ENCODE data around the gene ETFB. TPM values are rescaled to one million over a fixed set of nuclear protein-coding genes. Genes with fewer than 3 reads are reported as not detected.

The ETFB gene
- total and polyA plus RNA-seq, 9 of the 15 experiments (the other 6 are each of a cell fraction or from before 2014, with no cell fraction given), result 18.1 to 143 (median 96.1) TPM

DNA sequence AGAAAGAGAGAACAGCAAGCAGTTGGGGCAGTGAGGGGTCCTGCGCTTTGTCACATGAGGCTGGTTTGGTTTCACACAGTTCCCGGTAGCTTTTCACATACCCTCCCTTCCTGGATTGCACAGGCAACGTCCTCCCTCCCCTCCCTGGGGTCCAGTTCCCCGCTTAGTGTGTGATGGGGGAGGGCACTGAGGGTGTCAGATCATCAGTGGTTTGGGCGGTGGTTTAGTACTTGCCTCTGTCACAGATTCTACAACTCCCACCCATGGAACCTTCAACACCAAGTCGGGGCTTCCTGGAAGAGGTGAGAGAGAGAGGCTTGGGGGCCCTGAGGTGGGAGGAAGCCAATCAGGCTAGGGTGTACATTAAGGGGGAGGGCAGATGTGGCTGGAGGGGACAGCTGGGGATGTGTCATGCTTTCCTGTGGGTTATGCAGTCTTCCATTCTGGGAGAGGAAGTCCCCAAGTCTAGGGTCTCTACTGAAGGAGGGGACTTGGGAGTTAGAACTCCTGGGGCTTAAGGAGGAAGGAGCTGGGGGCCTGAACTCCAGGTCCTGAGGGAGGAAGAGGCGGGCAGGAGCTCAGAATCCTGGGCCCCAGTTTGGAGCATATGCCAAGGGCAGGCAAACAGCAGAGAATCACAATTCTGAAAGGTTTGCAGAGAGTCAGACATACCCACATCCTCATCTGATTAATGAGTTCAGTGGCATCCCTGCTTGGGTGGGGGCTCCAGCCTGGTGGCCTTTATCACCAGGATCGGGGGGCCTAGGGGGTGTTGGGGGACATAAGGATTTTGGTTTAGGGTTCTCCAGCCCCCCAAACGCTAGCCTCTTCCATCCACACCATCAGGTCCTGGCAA lies 6.7 kb upstream of the ETFB start, which contains the start of gene NKG7 (continued):
- TF ChIP-seq HMBOX1 (IDR thresholded peaks at IDR 0.05) (peak; percentile 76), GTF2F1 (IDR thresholded peaks at IDR 0.05; ENCODE audit: low read depth, low read length) (no peak), ATF4 (CRISPR knock-in tag; IDR thresholded peaks at IDR 0.05) (no peak), ATF3 (IDR thresholded peaks at IDR 0.05) (peak; percentile 37; the same call in 1 of the 2 replicates), ATF3 (CRISPR knock-in tag; conservative IDR thresholded peaks at IDR 0.05) (no peak), ZNF444 (CRISPR knock-in tag; IDR thresholded peaks at IDR 0.05) (no peak), MEF2D (tag; conservative IDR thresholded peaks at IDR 0.05; ENCODE audit: low read depth) (no peak), DIDO1 (tag; IDR thresholded peaks at IDR 0.05; ENCODE audit: low read depth) (no peak), ZNF354B (CRISPR knock-in tag; IDR thresholded peaks at IDR 0.05) (no peak), EGR1 (conservative IDR thresholded peaks at IDR 0.05) (peak; percentile 31), LARP7 (IDR thresholded peaks at IDR 0.05) (no peak), ZNF253 (CRISPR knock-in tag; conservative IDR thresholded peaks at IDR 0.05) (no peak), ZKSCAN3 (CRISPR knock-in tag; IDR thresholded peaks at IDR 0.05) (no peak), POLR2B (IDR thresholded peaks at IDR 0.05; ENCODE audit: low read depth, partially characterized antibody) (no peak), RBM22 (IDR thresholded peaks at IDR 0.05; ENCODE audit: low read depth, low read length, poor library complexity, severe bottlenecking) (no peak), ZFP36 (IDR thresholded peaks at IDR 0.05; ENCODE audit: low read depth, low read length, partially characterized antibody) (peak; percentile 55), ZNF311 (CRISPR knock-in tag; IDR thresholded peaks at IDR 0.05) (no peak)
- TF ChIP-seq, protein P1, sequence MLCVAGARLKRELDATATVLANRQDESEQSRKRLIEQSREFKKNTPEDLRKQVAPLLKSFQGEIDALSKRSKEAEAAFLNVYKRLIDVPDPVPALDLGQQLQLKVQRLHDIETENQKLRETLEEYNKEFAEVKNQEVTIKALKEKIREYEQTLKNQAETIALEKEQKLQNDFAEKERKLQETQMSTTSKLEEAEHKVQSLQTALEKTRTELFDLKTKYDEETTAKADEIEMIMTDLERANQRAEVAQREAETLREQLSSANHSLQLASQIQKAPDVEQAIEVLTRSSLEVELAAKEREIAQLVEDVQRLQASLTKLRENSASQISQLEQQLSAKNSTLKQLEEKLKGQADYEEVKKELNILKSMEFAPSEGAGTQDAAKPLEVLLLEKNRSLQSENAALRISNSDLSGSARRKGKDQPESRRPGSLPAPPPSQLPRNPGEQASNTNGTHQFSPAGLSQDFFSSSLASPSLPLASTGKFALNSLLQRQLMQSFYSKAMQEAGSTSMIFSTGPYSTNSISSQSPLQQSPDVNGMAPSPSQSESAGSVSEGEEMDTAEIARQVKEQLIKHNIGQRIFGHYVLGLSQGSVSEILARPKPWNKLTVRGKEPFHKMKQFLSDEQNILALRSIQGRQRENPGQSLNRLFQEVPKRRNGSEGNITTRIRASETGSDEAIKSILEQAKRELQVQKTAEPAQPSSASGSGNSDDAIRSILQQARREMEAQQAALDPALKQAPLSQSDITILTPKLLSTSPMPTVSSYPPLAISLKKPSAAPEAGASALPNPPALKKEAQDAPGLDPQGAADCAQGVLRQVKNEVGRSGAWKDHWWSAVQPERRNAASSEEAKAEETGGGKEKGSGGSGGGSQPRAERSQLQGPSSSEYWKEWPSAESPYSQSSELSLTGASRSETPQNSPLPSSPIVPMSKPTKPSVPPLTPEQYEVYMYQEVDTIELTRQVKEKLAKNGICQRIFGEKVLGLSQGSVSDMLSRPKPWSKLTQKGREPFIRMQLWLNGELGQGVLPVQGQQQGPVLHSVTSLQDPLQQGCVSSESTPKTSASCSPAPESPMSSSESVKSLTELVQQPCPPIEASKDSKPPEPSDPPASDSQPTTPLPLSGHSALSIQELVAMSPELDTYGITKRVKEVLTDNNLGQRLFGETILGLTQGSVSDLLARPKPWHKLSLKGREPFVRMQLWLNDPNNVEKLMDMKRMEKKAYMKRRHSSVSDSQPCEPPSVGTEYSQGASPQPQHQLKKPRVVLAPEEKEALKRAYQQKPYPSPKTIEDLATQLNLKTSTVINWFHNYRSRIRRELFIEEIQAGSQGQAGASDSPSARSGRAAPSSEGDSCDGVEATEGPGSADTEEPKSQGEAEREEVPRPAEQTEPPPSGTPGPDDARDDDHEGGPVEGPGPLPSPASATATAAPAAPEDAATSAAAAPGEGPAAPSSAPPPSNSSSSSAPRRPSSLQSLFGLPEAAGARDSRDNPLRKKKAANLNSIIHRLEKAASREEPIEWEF (CRISPR knock-in tag; IDR thresholded peaks at IDR 0.05), result no peak
- TF ChIP-seq, protein P2, sequence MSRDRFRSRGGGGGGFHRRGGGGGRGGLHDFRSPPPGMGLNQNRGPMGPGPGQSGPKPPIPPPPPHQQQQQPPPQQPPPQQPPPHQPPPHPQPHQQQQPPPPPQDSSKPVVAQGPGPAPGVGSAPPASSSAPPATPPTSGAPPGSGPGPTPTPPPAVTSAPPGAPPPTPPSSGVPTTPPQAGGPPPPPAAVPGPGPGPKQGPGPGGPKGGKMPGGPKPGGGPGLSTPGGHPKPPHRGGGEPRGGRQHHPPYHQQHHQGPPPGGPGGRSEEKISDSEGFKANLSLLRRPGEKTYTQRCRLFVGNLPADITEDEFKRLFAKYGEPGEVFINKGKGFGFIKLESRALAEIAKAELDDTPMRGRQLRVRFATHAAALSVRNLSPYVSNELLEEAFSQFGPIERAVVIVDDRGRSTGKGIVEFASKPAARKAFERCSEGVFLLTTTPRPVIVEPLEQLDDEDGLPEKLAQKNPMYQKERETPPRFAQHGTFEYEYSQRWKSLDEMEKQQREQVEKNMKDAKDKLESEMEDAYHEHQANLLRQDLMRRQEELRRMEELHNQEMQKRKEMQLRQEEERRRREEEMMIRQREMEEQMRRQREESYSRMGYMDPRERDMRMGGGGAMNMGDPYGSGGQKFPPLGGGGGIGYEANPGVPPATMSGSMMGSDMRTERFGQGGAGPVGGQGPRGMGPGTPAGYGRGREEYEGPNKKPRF (IDR thresholded peaks at IDR 0.05; ENCODE audit: low read depth, low read length), result no peak

All from K562 (cell line).